Upper lobe of right lung (tissue), 1 donor: ENCODE results near the gene PHF21B. TPM values are rescaled to one million over a fixed set of nuclear protein-coding genes. Genes with fewer than 3 reads are reported as not detected.

Experiments
- ATAC-seq: fragments of 200-7000 bp; cut with Tn5 transposase; one replicate; pipeline ENCODE4 v1.9.1; 2020; ENCODE audit warnings: mild to moderate bottlenecking, moderate library complexity
- DNase-seq: peaks from one replicate; pipeline ENCODE4 v3.0.0-alpha.2; 2020
- H3K27ac ChIP-seq: fragments of 200-600 bp; one replicate; pipeline ENCODE4 v1.8.0; 2022
- H3K27me3 ChIP-seq: fragments of 200-600 bp; one replicate; pipeline ENCODE4 v1.8.0; 2022; ENCODE audit warnings: mild to moderate bottlenecking
- H3K36me3 ChIP-seq: fragments of 200-600 bp; one replicate; pipeline ENCODE4 v1.8.0; 2022
- H3K4me1 ChIP-seq: fragments of 200-600 bp; one replicate; pipeline ENCODE4 v1.8.0; 2022
- H3K4me3 ChIP-seq: fragments of 200-600 bp; one replicate; pipeline ENCODE4 v1.8.0; 2022; ENCODE audit warnings: mild to moderate bottlenecking
- H3K9me3 ChIP-seq: fragments of 200-600 bp; one replicate; pipeline ENCODE4 v1.8.0; 2022
- intact Hi-C: fragments of 100-400 bp; cut with DNase I; formaldehyde crosslinking; loops from one replicate; pipeline ENCODE4 v1.11.0; 2022
- total RNA-seq: library from RNA; stranded (reverse); fragmentation: NEBNext Ultra II Directional; extraction: Animal tissue kit (Norgen Biotek cat#: 25700); gene quantifications from one replicate; pipeline ENCODE4 v1.2.1, GENCODE V29; 2021
- TF ChIP-seq, protein P1 (sequence below): fragments of 200-600 bp; IDR thresholded peaks from one replicate; pipeline ENCODE4 v1.8.0; 2022; ENCODE audit warnings: antibody characterized with exemption
- donor health status: DM: no; HTN: yes; CAD: no; lungs with severe emphysema.

Gene PHF21B
- total RNA-seq, 1 donor from 2014 or later = 0.12 TPM

GRCh38 chr22:44990328-44990727 lies 19.5 kb downstream of the PHF21B start:
- intact Hi-C loops = no loop called here
- TF ChIP-seq, protein P1, sequence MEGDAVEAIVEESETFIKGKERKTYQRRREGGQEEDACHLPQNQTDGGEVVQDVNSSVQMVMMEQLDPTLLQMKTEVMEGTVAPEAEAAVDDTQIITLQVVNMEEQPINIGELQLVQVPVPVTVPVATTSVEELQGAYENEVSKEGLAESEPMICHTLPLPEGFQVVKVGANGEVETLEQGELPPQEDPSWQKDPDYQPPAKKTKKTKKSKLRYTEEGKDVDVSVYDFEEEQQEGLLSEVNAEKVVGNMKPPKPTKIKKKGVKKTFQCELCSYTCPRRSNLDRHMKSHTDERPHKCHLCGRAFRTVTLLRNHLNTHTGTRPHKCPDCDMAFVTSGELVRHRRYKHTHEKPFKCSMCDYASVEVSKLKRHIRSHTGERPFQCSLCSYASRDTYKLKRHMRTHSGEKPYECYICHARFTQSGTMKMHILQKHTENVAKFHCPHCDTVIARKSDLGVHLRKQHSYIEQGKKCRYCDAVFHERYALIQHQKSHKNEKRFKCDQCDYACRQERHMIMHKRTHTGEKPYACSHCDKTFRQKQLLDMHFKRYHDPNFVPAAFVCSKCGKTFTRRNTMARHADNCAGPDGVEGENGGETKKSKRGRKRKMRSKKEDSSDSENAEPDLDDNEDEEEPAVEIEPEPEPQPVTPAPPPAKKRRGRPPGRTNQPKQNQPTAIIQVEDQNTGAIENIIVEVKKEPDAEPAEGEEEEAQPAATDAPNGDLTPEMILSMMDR = no peak
- no peak overlapping the region for H3K27ac ChIP-seq
- no peaks in the 10 kb centered on the region for H3K4me1 ChIP-seq
- no peak overlapping the region for H3K4me3 ChIP-seq
- DNase-seq (no peak), ATAC-seq (no peak)
- H3K9me3 ChIP-seq = no peaks in the 10 kb centered on the region
- H3K27me3 ChIP-seq = peaks cover 30% of the 10 kb centered on the region
- H3K36me3 ChIP-seq = no peaks in the 10 kb centered on the region

DNA sequence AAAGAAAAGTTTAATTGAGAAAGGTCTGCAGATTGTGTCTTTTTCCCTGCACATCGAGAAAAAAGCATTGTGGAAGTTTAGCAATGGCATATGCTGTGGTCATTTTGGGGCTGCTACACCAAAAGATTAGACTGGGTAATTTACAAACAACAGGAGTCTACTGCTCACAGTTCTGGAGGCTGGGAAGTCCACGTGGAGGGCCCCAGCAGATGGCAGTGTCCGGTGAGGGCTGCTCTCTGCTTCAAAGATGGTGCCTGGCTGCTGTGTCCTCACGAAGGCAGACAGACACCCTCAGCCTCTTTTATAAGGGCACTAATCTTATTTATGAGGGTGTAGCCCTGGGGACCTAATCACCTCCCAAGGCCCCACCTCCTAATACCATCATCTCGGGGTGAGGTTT lies 21.1 kb downstream of the PHF21B start:
- Histone ChIP-seq H3K27ac (no peak overlapping the region), H3K4me1 (no peaks in the 10 kb centered on the region), H3K9me3 (no peaks in the 10 kb centered on the region), H3K36me3 (no peaks in the 10 kb centered on the region), H3K4me3 (no peak overlapping the region), H3K27me3 (peaks cover 30% of the 10 kb centered on the region)
- intact Hi-C loops = no loop called here
- TF ChIP-seq, protein P1 = no peak
- DNase-seq (no peak), ATAC-seq (no peak)

DNA sequence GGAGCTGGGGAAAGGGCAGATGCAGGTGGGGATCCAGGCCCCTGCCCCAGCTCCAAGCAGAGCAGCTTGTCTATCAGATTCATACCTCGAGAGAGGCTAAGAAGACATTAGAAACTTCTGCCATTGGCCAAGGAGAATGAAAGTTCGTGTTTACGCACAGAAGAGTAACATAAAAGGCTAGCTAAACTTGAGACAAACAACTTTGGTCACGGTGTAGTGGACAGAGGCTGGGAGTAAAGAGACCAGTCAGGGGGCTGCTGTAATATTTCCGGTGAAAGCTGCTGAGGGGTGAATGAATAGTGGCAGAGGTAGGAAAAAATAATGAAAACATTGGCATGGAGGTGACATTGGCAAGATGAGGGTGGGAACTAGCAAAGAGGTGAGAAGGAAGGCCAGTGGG lies 22.9 kb downstream of the PHF21B start:
- H3K4me3 ChIP-seq = no peak overlapping the region
- H3K9me3 ChIP-seq = no peaks in the 10 kb centered on the region
- H3K4me1 ChIP-seq = no peaks in the 10 kb centered on the region
- H3K36me3 ChIP-seq = no peaks in the 10 kb centered on the region
- DNase-seq = no peak
- intact Hi-C loops = no loop called here
- TF ChIP-seq, protein P1 = no peak
- peaks cover 21% of the 10 kb centered on the region for H3K27me3 ChIP-seq
- ATAC-seq = no peak
- H3K27ac ChIP-seq = no peak overlapping the region

DNA sequence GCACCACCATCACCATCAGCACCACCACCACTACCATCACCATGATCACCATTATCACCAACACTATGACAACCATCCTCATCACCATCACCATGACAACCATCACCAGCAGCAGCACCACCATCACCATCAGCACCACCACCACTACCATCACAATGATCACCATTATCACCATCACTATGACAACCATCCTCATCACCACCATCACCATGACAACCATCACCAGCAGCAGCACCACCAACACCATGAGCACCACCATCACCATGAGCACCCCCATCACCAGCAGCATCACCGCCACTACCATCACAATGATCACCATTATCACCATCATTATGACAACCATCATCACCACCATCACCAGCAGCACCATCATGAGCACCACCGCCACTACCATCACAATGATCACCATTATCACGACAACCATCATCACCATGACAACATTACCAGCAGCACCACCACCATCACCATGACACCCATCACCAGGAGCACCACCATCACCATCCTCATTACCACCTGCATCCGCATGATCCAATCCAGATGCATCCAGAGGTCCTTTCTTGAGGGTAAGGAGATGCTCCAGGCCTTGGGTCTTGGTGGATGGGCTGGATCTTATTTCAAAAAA lies 23.8 kb downstream of the PHF21B start:
- Histone ChIP-seq H3K4me1 (no peaks in the 10 kb centered on the region), H3K9me3 (no peaks in the 10 kb centered on the region), H3K27me3 (peaks cover 15% of the 10 kb centered on the region), H3K4me3 (no peak overlapping the region), H3K27ac (no peak overlapping the region), H3K36me3 (no peaks in the 10 kb centered on the region)
- DNase-seq = no peak
- intact Hi-C loops = no loop called here
- TF ChIP-seq, protein P1 = no peak
- ATAC-seq = no peak

DNA sequence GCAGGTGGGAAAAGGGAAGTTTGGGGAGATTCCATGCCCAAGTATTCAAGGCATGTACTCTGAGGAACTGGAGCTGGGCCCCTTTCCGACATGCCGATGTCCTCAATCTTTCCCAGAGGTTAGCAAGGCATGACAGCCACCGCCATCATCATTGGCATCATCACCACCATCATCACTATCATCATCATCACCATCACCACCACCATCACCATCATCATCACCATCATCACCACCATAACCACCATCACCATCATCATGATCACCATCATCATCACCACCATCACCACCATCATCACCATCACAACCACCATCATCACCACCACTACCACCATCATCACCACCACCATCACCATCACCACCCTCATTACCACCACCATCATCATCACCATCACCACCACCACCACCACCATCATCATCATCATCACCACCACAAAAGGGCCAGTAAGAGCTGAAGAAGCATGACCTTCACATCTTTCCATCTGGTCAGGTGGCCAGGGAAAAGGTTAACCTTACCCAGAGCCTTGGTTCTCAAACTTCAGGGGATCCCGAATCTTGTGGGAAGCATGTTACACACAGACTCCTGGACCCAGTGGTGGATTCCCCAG lies 25.8 kb downstream of the PHF21B start:
- Histone ChIP-seq H3K9me3 (no peaks in the 10 kb centered on the region), H3K36me3 (no peaks in the 10 kb centered on the region), H3K27me3 (peaks cover 20% of the 10 kb centered on the region), H3K4me3 (no peak overlapping the region), H3K4me1 (no peaks in the 10 kb centered on the region), H3K27ac (no peak overlapping the region)
- ATAC-seq (no peak), DNase-seq (no peak)
- TF ChIP-seq, protein P1 = no peak
- intact Hi-C loops = no loop called here
